ENCODE results near the gene CASP6. TPM values are rescaled to one million over a fixed set of nuclear protein-coding genes. Genes with fewer than 3 reads are reported as not detected.

CASP6 gene
- total RNA-seq, 1 donor from 2014 or later = not detected

DNA sequence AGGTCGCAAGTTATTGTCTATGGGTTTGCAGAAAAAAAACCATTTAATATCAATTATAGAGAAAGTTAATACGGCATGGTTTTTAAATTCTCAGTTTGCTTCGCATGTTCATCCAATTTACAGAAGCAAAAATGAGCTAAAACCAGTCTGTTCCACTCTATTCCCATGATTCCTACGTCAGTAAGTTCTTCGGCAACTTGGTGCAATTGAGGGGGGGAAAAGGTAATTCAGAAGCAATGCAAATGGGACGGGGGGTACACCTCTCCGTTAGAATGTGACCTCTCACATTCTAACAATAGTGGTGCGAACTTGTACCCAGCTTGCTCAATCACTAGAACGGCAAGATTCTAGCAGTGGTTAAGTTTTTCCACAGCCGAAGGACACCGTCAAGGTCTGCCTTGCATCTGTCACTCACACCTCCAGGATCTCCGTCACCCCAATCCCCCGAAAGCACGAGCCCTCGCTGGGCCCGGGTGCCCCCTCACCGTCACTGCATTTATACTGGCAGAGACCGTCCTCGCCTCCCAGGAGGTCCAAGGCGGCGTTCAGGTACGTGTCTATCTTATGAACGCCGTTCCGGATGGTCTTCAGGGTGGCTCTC lies 26.0 kb upstream of the CASP6 start:
- TF ChIP-seq, protein P1, sequence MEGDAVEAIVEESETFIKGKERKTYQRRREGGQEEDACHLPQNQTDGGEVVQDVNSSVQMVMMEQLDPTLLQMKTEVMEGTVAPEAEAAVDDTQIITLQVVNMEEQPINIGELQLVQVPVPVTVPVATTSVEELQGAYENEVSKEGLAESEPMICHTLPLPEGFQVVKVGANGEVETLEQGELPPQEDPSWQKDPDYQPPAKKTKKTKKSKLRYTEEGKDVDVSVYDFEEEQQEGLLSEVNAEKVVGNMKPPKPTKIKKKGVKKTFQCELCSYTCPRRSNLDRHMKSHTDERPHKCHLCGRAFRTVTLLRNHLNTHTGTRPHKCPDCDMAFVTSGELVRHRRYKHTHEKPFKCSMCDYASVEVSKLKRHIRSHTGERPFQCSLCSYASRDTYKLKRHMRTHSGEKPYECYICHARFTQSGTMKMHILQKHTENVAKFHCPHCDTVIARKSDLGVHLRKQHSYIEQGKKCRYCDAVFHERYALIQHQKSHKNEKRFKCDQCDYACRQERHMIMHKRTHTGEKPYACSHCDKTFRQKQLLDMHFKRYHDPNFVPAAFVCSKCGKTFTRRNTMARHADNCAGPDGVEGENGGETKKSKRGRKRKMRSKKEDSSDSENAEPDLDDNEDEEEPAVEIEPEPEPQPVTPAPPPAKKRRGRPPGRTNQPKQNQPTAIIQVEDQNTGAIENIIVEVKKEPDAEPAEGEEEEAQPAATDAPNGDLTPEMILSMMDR (IDR thresholded peaks at IDR 0.05) = no peak
- Histone ChIP-seq H3K36me3 (no peaks in the 10 kb centered on the region), H3K4me3 (peak overlapping the region; percentile 86 to 88), H3K4me1 (peaks cover 0 to 6% of the 10 kb centered on the region in 2 donors), H3K27me3 (no peaks in the 10 kb centered on the region), H3K9me3 (no peaks in the 10 kb centered on the region), H3K27ac (peak overlapping the region; percentile 23 to 71)
- no peak for DNase-seq (ENCODE audit: low spot score in 2 of 2)
- intact Hi-C loops (cut with DNase I) = no loop called here

DNA sequence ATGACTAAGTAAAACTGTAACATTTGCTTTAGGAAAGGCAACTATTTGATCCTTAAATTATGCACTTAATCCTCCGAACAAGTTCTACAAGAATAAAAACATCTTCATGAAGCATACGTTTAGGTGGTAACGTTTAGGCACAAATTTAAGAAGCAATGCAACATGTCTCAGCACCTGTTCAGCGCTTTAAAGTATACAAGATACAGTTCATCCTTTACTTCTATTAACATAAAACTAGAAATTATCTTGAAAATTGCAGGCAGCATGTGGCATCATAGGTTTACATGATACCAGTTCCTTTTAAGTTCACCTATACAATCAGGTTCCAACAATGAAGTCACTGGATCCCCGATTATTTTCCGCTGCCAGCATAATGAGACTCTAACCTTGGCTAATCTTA lies 25.1 kb upstream of the CASP6 start:
- Histone ChIP-seq H3K27me3 (no peaks in the 10 kb centered on the region), H3K36me3 (no peaks in the 10 kb centered on the region), H3K9me3 (no peaks in the 10 kb centered on the region), H3K4me1 (peaks cover 0 to 6% of the 10 kb centered on the region in 2 donors), H3K27ac (no peak overlapping the region), H3K4me3 (peak overlapping the region in 1 of 2 donors; percentile 88)
- intact Hi-C loops (cut with DNase I) = no loop called here
- TF ChIP-seq, protein P1 (IDR thresholded peaks at IDR 0.05) = no peak
- DNase-seq (ENCODE audit: low spot score in 2 of 2) = no peak

DNA sequence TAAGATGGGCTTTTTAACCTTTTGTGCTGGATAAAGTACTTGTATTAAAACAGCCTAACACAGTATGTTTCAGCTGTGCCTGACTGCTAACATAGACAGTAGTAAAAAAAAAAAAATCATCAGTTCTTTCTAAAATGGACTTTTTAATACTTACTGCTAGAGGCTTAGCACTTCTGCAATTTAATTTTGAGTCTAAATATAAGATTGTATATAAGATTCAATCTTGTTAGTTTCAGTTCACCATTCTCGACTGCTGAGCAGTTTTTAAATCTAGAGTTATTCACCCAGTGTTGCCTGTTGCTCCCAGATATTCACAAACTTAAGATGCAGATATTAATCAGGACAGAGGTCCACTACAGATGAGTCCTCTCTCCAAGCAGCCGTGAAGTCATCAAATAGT lies 19.9 kb upstream of the CASP6 start:
- intact Hi-C loops (cut with DNase I) = no loop called here
- H3K36me3 ChIP-seq = no peaks in the 10 kb centered on the region

DNA sequence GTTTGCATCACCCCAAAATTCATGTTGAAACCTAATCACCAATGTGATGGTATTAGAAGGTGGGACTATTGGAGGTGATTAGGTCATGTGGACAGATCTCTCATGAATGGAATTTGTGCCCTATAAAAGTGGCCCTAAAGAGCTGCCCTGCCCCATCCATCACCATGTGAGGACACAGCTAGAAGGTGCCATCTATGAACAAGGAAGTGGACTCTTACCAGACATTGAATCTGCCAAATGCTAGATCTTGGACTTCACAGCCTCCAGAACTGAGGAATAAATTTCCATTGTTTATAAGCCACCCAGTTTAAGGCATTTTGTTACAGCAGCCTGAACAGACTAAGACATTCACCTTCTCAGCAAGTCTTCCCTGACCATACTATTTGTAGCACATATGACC lies 19.1 kb upstream of the CASP6 start:
- H3K4me3 ChIP-seq = no peak overlapping the region
- H3K4me1 ChIP-seq = no peaks in the 10 kb centered on the region
- H3K27ac ChIP-seq = no peak overlapping the region
- H3K9me3 ChIP-seq = no peaks in the 10 kb centered on the region
- no peak for DNase-seq (ENCODE audit: low spot score in 2 of 2)
- intact Hi-C loops (cut with DNase I) = no loop called here
- no peaks in the 10 kb centered on the region for H3K27me3 ChIP-seq
- TF ChIP-seq, protein P1 (IDR thresholded peaks at IDR 0.05) = no peak
- peaks cover 0 to 5% of the 10 kb centered on the region in 2 donors for H3K36me3 ChIP-seq

More for the DNA sequence above, 19.9 kb upstream of the CASP6 start:
- Histone ChIP-seq H3K27me3 (no peaks in the 10 kb centered on the region), H3K4me1 (no peaks in the 10 kb centered on the region), H3K27ac (no peak overlapping the region), H3K4me3 (no peak overlapping the region), H3K9me3 (no peaks in the 10 kb centered on the region)
- DNase-seq (ENCODE audit: low spot score in 2 of 2) = no peak
- TF ChIP-seq, protein P1 (IDR thresholded peaks at IDR 0.05) = no peak

DNA sequence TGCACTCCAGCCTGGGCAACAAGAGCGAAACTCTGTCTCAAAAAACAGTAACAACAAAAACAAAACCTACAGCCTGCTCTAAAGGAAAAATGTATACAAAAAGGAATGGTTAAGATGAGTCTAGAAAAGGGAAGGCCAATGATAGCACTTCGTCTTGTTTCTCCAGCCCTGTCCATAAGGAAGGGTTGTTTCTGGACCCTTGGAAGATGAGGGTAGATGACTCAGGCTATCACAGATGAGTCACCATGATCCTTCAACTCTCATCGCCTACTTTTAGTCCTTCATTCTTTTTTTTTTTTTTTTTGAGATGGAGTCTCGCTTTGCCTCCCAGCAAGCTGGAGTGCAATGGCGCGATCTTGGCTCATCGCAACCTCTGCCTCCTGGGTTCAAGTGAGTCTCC lies 17.8 kb upstream of the CASP6 start:
- no peak overlapping the region for H3K27ac ChIP-seq
- H3K27me3 ChIP-seq = no peaks in the 10 kb centered on the region
- no peak overlapping the region for H3K4me3 ChIP-seq
- H3K36me3 ChIP-seq = peaks cover 4 to 18% of the 10 kb centered on the region in 2 donors
- TF ChIP-seq, protein P1 (IDR thresholded peaks at IDR 0.05) = no peak
- no peak for DNase-seq (ENCODE audit: low spot score in 2 of 2)
- intact Hi-C loops (cut with DNase I) = no loop called here
- H3K4me1 ChIP-seq = no peaks in the 10 kb centered on the region
- H3K9me3 ChIP-seq = no peaks in the 10 kb centered on the region

DNA sequence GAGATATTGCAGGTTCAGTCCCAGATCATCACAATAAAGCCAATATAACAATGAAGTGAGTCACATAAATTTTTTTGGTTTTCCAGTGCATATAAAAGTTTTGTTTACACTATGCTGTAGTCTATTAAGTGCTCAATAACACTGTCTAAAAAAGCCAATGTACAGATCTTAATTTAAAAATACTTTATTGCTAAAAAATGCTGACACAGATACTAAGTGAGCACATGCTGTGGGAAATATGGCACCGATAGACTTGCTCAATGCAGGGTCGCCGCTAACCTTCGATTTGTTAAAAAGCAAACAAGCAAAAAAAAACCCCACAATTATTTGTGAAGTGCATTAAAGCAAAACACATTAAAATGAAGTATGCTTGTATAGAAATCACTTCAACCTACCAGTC lies 16.4 kb upstream of the CASP6 start:
- Histone ChIP-seq H3K27me3 (no peaks in the 10 kb centered on the region), H3K4me1 (no peaks in the 10 kb centered on the region), H3K27ac (no peak overlapping the region), H3K4me3 (no peak overlapping the region), H3K9me3 (no peaks in the 10 kb centered on the region), H3K36me3 (peaks cover 7 to 18% of the 10 kb centered on the region in 2 donors)
- TF ChIP-seq, protein P1 (IDR thresholded peaks at IDR 0.05) = no peak
- DNase-seq (ENCODE audit: low spot score in 2 of 2) = no peak
- intact Hi-C loops (cut with DNase I) = no loop called here

Data from ascending aorta (tissue), 2 donors.